ENCODE data around the gene MYH10.

The MYH10 gene

GRCh38 chr17:8441690-8442089 lies 188.8 kb downstream of the MYH10 start:
- H3K4me1 Mint-ChIP-seq (ENCODE audit: low read depth in 2 of 2) = peaks cover 41 to 73% of the 10 kb centered on the region in 2 donors
- no peaks in the 10 kb centered on the region for H3K9me3 Mint-ChIP-seq
- no peak for ATAC-seq (replicated peaks)
- H3K27ac Mint-ChIP-seq = peak overlapping the region in 1 of 2 donors; percentile 19
- H3K36me3 Mint-ChIP-seq (ENCODE audit: insufficient read depth) = peaks cover 56% of the 10 kb centered on the region
- no peaks in the 10 kb centered on the region for H3K27me3 Mint-ChIP-seq
- no peak overlapping the region for H3K4me3 Mint-ChIP-seq
- DNase-seq = no peak

- ATAC-seq (replicated peaks) (no peak), DNase-seq (no peak)
- peak overlapping the region in 1 of 2 donors; percentile 16 for H3K4me3 Mint-ChIP-seq
- no peaks in the 10 kb centered on the region for H3K27me3 Mint-ChIP-seq
- peaks cover 52% of the 10 kb centered on the region for H3K36me3 Mint-ChIP-seq (ENCODE audit: insufficient read depth)
- peaks cover 42 to 67% of the 10 kb centered on the region in 2 donors for H3K4me1 Mint-ChIP-seq (ENCODE audit: low read depth in 2 of 2)
- peak overlapping the region; percentile 45 to 53 for H3K27ac Mint-ChIP-seq
- no peaks in the 10 kb centered on the region for H3K9me3 Mint-ChIP-seq
These were observed 190.8 kb downstream of the MYH10 start for GRCh38 chr17:8439681-8440080.

GRCh38 chr17:8438441-8438840 lies 192.1 kb downstream of the MYH10 start:
- ATAC-seq (replicated peaks) = no peak
- peak overlapping the region; percentile 33 to 37 for H3K4me3 Mint-ChIP-seq
- no peaks in the 10 kb centered on the region for H3K9me3 Mint-ChIP-seq

GRCh38 chr17:8436844-8437171 lies 193.7 kb downstream of the MYH10 start:
- no peaks in the 10 kb centered on the region for H3K27me3 Mint-ChIP-seq
- no peaks in the 10 kb centered on the region for H3K9me3 Mint-ChIP-seq
- H3K27ac Mint-ChIP-seq = peak overlapping the region; percentile 96 to 98
- H3K4me3 Mint-ChIP-seq = peak overlapping the region; percentile 93 to 97
- no peak for ATAC-seq (replicated peaks)
- H3K4me1 Mint-ChIP-seq (ENCODE audit: low read depth in 2 of 2) = peaks cover 27 to 45% of the 10 kb centered on the region in 2 donors
- H3K36me3 Mint-ChIP-seq (ENCODE audit: insufficient read depth) = peaks cover 38% of the 10 kb centered on the region
- DNase-seq = no peak

More at GRCh38 chr17:8438441-8438840, 192.1 kb downstream of the MYH10 start:
- DNase-seq = peak; percentile 7 to 25 (median 24)
- peaks cover 44% of the 10 kb centered on the region for H3K36me3 Mint-ChIP-seq (ENCODE audit: insufficient read depth)
- no peaks in the 10 kb centered on the region for H3K27me3 Mint-ChIP-seq
- peaks cover 36 to 55% of the 10 kb centered on the region in 2 donors for H3K4me1 Mint-ChIP-seq (ENCODE audit: low read depth in 2 of 2)
- H3K27ac Mint-ChIP-seq = peak overlapping the region; percentile 25 to 87

- Mint-ChIP-seq H3K4me3 (peak overlapping the region; percentile 93 to 97), H3K4me1 (ENCODE audit: low read depth in 2 of 2) (peaks cover 23 to 42% of the 10 kb centered on the region in 2 donors), H3K9me3 (no peaks in the 10 kb centered on the region), H3K36me3 (ENCODE audit: insufficient read depth) (peaks cover 38% of the 10 kb centered on the region), H3K27ac (peak overlapping the region; percentile 96 to 98), H3K27me3 (no peaks in the 10 kb centered on the region)
- ATAC-seq (replicated peaks) = peak; percentile 47
- peak in 2 of 3 experiments; percentile 50 to 58 for DNase-seq
These were observed 194.2 kb downstream of the MYH10 start for GRCh38 chr17:8436169-8436843.

GRCh38 chr17:8435245-8436168 lies 195.0 kb downstream of the MYH10 start, which contains the start of gene NDEL1:
Gene NDEL1 (plus strand): TSS chr17:8435884. CDS start chr17:8444272, 8,388 bp downstream.
- Mint-ChIP-seq H3K27me3 (no peaks in the 10 kb centered on the region), H3K4me1 (ENCODE audit: low read depth in 2 of 2) (peaks cover 18 to 36% of the 10 kb centered on the region in 2 donors), H3K4me3 (peak within 1 kb of the TSS; percentile 93 to 97), H3K27ac (peak within 1 kb of the TSS; percentile 96 to 98), H3K9me3 (no peaks in the 10 kb centered on the region), H3K36me3 (ENCODE audit: insufficient read depth) (peaks cover 38% of the 10 kb centered on the region)
- peak; percentile 98 to 99 (median 99) for DNase-seq
- peak; percentile 92 for ATAC-seq (replicated peaks)

GRCh38 chr17:8430966-8431365 lies 199.6 kb downstream of the MYH10 start:
- H3K4me3 Mint-ChIP-seq = no peak overlapping the region

GRCh38 chr17:8426802-8427201 lies 203.7 kb downstream of the MYH10 start:
- H3K9me3 Mint-ChIP-seq = no peaks in the 10 kb centered on the region
- ATAC-seq (replicated peaks) = no peak
- DNase-seq = no peak
- no peaks in the 10 kb centered on the region for H3K36me3 Mint-ChIP-seq (ENCODE audit: insufficient read depth)
- H3K4me1 Mint-ChIP-seq (ENCODE audit: low read depth in 2 of 2) = no peaks in the 10 kb centered on the region
- H3K4me3 Mint-ChIP-seq = no peak overlapping the region
- peaks cover 38 to 68% of the 10 kb centered on the region in 2 donors for H3K27me3 Mint-ChIP-seq
- H3K27ac Mint-ChIP-seq = peak overlapping the region in 1 of 2 donors; percentile 49

More at GRCh38 chr17:8430966-8431365, 199.6 kb downstream of the MYH10 start:
- H3K27me3 Mint-ChIP-seq = peaks cover 13 to 28% of the 10 kb centered on the region in 2 donors
- ATAC-seq (replicated peaks) (no peak), DNase-seq (no peak)
- peaks cover 9% of the 10 kb centered on the region for H3K36me3 Mint-ChIP-seq (ENCODE audit: insufficient read depth)
- H3K27ac Mint-ChIP-seq = no peak overlapping the region
- no peaks in the 10 kb centered on the region for H3K9me3 Mint-ChIP-seq
- H3K4me1 Mint-ChIP-seq (ENCODE audit: low read depth in 2 of 2) = no peaks in the 10 kb centered on the region

- DNase-seq = no peak
- Mint-ChIP-seq H3K27me3 (peaks cover 42 to 74% of the 10 kb centered on the region in 2 donors), H3K9me3 (no peaks in the 10 kb centered on the region), H3K27ac (peak overlapping the region in 1 of 2 donors; percentile 49), H3K36me3 (ENCODE audit: insufficient read depth) (no peaks in the 10 kb centered on the region), H3K4me3 (no peak overlapping the region), H3K4me1 (ENCODE audit: low read depth in 2 of 2) (no peaks in the 10 kb centered on the region)
- no peak for ATAC-seq (replicated peaks)
These were observed 204.3 kb downstream of the MYH10 start for GRCh38 chr17:8426094-8426720.
